PFSK-1 (cell line): ENCODE data around the gene PHACTR4.

Experiments used
- FOXP2 ChIP-seq: optimal IDR thresholded peaks from 2 replicates; pipeline ENCODE3; 2011; ENCODE audit warnings: borderline replicate concordance, control low read depth, inconsistent platforms; ENCODE audit not compliant: insufficient read depth; ENCODE audit errors: extremely low read length, extremely low read depth
- POLR2AphosphoS5 ChIP-seq: IDR thresholded peaks from 2 replicates; pipeline ENCODE4 v1.6.1; 2012; ENCODE audit warnings: low read depth, mild to moderate bottlenecking, control low read depth, low read length, moderate library complexity
- REST ChIP-seq, 2 experiments: IDR thresholded peaks; 2 replicates each; pipeline versions ENCODE4 v1.6.1 to v1.8.0; 2011 to 2012; ENCODE audit warnings: low read depth in 2 of 2, low read length in 2 of 2, control low read depth in 1 of 2, inconsistent platforms in 1 of 2, mild to moderate bottlenecking in 1 of 2, moderate library complexity in 1 of 2; ENCODE audit not compliant: insufficient read depth in 1 of 2
- SIN3A ChIP-seq: IDR thresholded peaks from 2 replicates; pipeline ENCODE4 v1.6.1; 2012; ENCODE audit warnings: mild to moderate bottlenecking, low read length, moderate library complexity, borderline replicate concordance; ENCODE audit not compliant: insufficient read depth
- TAF1 ChIP-seq: IDR thresholded peaks from 2 replicates; pipeline ENCODE4 v1.6.1; 2012; ENCODE audit warnings: low read length, control low read depth, borderline replicate concordance; ENCODE audit not compliant: insufficient read depth

GRCh38 chr1:28494737-28495136, 125.2 kb downstream of the PHACTR4 start:
- no peak for TF ChIP-seq POLR2AphosphoS5
- no peak for TF ChIP-seq TAF1
- TF ChIP-seq REST (IDR thresholded peaks at IDR 0.05; ENCODE audit: insufficient read depth in 1 of 2, low read depth in 2 of 2, low read length in 2 of 2) = no peak
- TF ChIP-seq SIN3A = no peak
- no peak for TF ChIP-seq FOXP2
